Activated CD4-positive, alpha-beta T cell treated with anti-CD3 and anti-CD28 coated beads for 4 hours (primary cell): ENCODE results near the gene CPN2.
A peak's percentile ranks its signal among the peaks of the same experiment; 100 is the strongest.

ENCODE experiments used
- DNase-seq, 2 donors: peaks; one replicate each; pipeline ENCODE4 v3.0.0-alpha.2; 2020

The CPN2 gene

GRCh38 chr3:194312186-194312742, 38.9 kb downstream of the CPN2 start:
- no peak for DNase-seq

- no peak for DNase-seq
Measured at GRCh38 chr3:194311000-194311399, 40.1 kb downstream of the CPN2 start.

- no peak for DNase-seq
Measured at GRCh38 chr3:194310060-194310835, 40.9 kb downstream of the CPN2 start.

- no peak for DNase-seq
Measured at GRCh38 chr3:194308601-194309449, 42.3 kb downstream of the CPN2 start.

- DNase-seq = no peak
Measured at GRCh38 chr3:194307849-194308248, 43.3 kb downstream of the CPN2 start.

GRCh38 chr3:194306771-194307640, 44.1 kb downstream of the CPN2 start:
- DNase-seq = no peak

- DNase-seq = peak; percentile 28 to 39
Measured at GRCh38 chr3:194306109-194306686, 44.9 kb downstream of the CPN2 start.

GRCh38 chr3:194305356-194306108, 45.6 kb downstream of the CPN2 start:
- no peak for DNase-seq

GRCh38 chr3:194304186-194304917, 46.8 kb downstream of the CPN2 start:
- no peak for DNase-seq

GRCh38 chr3:194303749-194304148, 47.4 kb downstream of the CPN2 start:
- DNase-seq = no peak

- DNase-seq = no peak
Measured at GRCh38 chr3:194301730-194302129, 49.4 kb downstream of the CPN2 start.

GRCh38 chr3:194300936-194301335, 50.2 kb downstream of the CPN2 start:
- no peak for DNase-seq

- no peak for DNase-seq
Measured at GRCh38 chr3:194300382-194300758, 50.8 kb downstream of the CPN2 start.

GRCh38 chr3:194298331-194299227, 52.5 kb downstream of the CPN2 start:
- no peak for DNase-seq

- no peak for DNase-seq
Measured at GRCh38 chr3:194296454-194297263, 54.5 kb downstream of the CPN2 start.

- no peak for DNase-seq
Measured at GRCh38 chr3:194294895-194295214, 56.3 kb downstream of the CPN2 start.

- no peak for DNase-seq
Measured at GRCh38 chr3:194294199-194294894, 56.8 kb downstream of the CPN2 start.

GRCh38 chr3:194293546-194294198, 57.5 kb downstream of the CPN2 start:
- DNase-seq = no peak
